ENCODE data around the gene LGALS7B.
"Not testable (repeated sequence)": the region's sequence is repeated elsewhere in the genome, so short reads cannot be mapped to it uniquely, and the experiment has no call there.

LGALS7B gene

DNA sequence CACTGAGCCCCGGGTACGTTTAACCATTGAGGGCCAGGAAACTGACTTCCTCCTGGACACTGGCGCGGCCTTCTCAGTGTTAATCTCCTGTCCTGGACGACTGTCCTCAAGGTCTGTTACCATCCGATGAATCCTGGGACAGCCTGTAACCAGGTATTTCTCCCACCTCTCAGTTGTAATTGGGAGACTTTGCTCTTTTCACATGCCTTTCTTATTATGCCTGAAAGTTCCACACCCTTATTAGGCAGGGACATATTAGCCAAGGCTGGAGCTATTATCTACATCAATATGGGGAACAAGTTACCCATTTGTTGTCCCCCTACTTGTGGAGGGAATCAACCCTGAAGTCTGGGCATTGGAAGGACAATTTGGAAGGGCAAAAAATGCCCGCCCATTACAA, 36.9 kb downstream of the LGALS7B start:
- DNase-seq (ENCODE audit: low spot score) = not testable (repeated sequence)

DNA sequence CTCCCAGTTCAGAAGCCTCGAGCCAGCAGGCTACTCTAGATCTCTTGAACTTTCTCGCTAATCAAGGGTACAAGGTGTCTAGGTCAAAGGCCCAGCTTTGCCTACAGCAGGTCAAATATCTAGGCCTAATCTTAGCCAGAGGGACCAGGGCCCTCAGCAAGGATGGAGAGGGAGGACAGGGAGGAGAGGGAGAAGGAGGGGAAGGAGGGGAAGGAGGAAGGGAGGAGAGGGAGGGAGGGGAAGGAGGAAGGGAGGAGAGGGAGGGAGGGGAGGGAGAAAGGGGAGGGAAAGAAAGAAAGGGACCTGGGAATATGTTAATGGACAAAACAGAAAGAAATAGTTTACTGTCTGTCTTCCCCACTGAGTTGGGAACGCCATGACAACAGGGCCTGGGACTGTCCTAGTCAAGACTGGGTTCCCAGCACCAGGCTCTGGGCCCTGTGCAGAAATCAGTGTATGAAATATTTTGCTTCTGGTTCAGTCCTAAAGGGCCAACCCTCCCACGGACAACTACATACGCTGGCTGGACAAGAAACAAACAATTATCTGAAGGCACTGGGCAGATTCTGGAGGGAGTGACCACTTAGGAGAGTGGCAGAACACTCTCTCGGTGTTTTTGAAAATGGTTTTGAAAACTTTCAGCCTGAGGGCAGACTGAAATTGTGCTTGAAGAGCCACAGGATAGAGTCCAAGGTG, 38.0 kb downstream of the LGALS7B start:
- no peak for DNase-seq (ENCODE audit: low spot score)

DNA sequence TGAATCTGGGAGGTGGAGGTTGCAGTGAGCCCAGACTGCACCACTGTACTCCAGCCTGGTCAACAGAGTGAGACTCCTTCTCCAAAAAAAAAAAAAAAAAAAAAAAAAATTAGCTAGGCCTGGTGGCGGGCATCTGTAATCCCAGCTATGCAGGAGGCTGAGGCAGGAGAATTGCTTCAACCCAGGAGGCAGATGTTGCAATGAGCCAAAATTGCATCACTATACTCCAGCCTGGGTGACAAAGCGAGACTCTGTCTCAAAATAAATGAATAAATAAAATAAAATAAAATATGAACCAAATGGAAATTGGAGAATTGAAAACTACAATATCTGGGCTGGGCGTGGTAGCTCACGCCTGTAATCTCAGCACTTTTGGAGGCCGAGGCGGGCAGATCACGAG, 40.2 kb downstream of the LGALS7B start:
- not testable (repeated sequence) for DNase-seq (ENCODE audit: low spot score)

DNA sequence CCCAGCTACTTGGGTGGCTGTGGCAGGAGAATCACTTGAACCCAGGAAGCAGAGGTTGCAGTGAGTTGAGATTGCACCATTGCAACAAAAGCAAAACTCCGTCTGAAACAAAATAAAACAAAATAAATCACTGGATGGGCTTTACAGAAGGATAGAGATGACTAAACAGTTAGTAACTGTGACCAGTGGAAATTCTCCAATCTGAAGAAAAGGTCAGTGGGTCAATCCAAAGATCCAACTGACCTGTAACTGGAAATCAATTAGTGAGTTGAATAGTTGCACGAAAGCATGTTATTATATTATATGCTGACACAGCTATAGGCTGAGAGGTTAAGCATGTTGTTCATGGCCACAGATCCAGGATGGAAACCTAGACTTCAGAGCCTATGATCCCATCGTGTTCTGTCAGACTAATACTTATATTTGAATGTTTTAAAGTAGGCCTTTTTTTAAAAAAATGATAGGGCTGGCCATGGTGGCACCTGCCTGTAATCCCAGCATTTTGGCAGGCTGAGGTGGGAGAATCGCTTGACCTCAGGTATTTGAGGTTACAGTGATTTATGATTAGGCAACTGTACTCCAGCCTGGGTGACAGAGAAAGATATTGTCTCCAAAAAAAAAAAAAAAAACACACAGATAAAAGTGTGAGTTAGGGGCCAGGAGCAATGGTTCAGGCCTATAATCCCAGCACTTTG, 41.2 kb downstream of the LGALS7B start:
- DNase-seq (ENCODE audit: low spot score) = no peak

DNA sequence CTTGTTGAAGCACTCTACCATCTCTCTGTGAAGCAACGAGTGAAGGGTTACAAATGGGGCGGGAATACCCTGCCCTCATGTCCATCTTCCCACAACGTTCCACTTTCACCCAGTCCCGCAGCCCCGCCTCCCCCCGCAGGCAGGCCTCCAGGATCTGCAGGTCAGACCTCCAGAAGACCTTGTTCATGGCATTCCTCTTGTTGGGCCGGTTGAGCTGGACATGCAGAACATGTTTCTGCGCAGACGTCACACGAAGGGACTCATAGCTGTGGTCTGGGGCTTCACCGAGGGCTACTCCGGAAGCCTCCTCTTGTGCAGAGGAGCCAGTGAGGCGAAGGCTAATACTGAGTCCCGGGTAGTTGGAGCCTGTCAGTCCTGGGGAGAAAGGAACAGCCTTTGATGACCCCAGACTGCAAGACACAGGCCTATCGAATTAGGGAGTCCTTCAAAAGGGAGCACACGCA, 42.2 kb downstream of the LGALS7B start:
- peak; percentile 46 for DNase-seq (ENCODE audit: low spot score)

DNA sequence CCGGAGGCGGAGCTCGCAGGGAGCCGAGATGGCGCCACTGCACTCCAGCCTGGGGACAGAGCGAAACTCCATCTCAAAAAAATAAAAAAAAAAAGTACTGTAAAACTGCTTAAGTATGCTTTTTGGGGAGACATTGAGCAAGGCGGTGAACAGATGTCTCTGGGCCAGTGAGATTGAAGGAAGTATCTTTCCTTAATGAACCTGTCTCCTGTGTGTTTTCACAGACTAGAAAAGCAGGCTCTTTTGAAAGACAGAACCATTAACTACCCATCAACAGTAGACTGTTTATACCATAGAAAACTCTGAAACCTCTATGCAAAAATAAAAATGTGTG, 44.1 kb downstream of the LGALS7B start:
- no peak for DNase-seq (ENCODE audit: low spot score)

DNA sequence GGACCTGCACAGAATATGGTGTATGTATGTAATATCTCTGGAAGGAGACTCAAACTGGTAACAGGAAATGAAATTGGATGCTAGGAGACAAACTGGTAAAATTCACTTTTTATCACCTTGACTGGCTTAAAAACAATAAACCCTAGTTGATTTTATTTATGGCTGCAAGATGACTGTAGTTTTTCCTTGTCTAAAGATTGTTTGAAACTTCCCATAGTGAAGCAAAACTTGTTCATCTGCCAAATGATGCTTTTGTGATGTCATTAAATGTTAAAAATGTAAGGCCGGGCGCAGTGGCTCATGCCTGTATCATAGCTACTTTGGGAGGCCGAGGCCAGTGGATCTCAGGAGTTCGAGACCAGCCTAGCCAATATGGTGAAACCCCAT, 45.1 kb downstream of the LGALS7B start:
- no peak for DNase-seq (ENCODE audit: low spot score)

DNA sequence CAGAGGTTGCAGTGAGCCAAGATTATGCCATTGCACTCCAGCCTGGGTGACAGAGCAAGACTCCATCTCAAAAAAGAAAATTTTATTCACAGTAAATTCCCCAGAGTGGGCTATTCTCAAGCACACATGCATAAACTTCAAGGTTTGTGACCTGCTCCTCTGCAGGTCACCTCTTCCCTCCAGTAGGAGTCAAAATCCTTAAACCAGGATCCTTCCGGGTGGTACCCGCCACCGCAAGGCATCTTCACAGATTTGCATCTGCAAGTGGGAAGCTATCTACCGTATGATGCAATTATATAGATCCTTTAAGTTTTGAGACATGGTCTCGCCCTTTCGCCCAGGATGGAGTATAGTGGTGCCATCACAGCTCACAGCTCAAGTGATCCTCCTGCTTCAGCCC, 45.6 kb downstream of the LGALS7B start:
- no peak for DNase-seq (ENCODE audit: low spot score)

DNA sequence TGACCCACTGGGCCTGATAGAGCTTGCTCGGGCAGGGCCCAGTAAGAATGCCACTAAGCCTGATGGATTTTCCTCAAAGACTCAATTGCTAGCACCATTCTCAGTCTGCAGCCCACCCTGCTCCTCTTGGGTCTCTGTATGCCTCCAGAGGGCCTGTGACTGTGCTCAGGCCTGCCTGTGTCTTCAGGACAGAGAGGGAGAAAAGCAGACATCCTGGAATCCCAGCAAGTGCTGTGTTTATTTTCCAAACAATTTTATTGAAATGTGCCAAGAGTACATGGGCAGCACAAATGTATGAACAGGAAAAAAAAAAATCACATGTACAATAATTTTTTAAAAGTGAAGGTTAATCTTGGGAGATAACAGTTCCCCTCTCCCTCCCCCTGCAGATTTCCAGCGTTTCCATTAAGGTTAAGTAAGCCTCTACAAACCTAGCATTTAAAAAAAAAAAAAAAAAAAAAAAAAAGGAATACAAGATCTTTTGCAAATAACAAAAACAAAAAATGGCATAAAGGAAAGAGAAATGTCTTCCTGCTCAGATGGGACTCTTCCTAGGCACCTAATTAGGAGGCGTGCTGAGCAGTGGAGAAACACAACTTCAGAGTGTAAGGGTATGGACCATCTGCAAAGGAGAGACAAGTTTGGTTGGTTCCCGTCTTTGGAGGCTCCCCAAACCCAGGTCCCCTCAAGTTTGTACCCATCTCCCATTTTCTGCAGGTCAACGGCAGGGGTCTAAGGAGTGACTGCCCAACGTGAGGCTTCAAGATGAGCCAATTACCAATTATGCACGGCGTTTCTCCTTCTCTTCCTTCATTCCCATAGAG, 47.4 kb downstream of the LGALS7B start:
- DNase-seq (ENCODE audit: low spot score) = no peak

DNA sequence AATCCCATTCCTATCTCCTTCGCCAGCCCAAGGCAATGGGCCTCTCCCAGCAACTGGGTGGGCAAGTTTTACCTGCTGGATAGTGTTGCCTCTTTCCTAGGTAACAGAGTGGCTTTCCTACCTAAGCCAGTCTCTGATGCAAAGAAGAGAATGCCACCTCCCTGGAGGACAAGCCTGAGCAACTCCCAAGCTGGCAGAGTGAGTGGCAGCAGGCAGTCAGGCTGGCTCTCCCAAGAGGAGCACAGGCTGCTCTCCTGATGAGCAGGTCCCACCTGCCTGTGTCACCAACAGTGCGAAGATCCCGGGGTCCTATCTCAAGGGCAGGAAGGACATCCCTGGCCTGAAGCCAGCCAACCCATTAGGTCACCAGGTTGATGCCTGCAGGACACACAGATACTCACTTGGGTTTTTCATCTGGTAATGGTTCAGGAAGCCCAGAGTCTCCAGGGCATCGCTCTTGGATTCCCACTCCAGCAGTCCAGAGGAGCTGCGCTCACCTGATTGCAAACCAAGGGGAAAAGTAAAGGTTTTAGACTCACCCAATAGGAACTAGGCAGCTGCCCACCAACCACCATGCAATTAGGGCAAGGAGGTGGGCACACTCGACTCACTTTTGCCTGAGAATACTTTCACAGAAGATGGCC, 48.1 kb downstream of the LGALS7B start:
- DNase-seq (ENCODE audit: low spot score) = no peak

DNA sequence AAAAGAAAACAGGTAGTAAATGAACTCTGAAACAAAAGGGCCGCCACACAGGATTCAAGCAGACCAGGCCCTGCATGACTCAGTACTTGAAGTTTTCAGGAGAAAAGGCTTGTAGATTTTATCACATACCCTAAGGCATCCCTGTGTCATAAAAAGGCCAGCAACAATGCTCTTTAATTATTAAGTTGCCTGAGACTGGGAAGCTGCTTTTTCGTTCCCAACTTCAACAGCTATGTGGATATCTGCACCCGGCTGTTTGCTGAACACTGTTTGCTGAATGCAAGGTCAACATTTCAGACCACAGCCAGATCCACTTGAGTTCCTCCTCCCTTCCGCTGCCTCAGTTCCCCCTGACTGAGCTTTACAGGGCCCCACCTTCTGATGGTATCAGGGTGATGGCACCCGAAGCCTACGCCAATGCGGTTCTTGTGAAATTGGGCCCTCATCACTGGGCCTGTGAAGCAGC, 48.7 kb downstream of the LGALS7B start:
- DNase-seq (ENCODE audit: low spot score) = no peak

DNA sequence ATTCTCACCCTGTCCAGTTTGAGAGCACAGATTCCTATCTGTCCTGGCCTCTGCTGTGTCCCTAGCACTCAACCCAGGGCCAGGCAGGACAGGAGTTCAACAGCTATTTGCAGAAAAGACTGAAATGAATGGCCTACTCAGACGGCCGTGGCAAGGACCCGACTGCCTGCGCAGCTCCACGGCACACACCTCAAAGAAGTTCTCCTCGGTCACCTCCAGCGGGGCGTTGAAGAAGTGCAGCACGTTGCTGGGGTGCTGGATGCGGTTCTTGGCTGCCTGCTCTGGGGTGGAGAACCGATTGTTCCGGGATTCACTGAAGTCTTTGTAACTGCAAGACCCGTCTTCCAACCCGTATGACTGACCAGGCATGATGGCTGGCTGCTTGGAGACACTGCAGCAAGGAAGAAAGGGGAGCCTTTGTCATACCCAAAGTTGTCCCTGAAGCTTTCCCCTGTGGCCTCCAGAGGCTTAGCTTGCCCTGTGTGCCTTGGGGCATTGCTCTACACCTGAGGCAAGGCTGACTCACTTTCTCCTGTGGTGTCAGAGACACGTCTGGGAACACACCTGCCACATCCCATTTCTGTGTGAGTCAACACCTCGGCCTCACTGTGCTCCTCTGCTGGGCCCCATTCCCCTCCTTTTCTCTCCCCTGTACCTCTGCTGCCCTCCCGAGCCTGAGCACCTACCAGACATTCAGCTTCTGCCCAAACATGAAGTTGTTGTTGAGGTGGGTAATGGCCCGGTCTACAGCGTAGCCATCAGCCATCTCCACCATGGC, 49.4 kb downstream of the LGALS7B start:
- DNase-seq (ENCODE audit: low spot score) = no peak

DNA sequence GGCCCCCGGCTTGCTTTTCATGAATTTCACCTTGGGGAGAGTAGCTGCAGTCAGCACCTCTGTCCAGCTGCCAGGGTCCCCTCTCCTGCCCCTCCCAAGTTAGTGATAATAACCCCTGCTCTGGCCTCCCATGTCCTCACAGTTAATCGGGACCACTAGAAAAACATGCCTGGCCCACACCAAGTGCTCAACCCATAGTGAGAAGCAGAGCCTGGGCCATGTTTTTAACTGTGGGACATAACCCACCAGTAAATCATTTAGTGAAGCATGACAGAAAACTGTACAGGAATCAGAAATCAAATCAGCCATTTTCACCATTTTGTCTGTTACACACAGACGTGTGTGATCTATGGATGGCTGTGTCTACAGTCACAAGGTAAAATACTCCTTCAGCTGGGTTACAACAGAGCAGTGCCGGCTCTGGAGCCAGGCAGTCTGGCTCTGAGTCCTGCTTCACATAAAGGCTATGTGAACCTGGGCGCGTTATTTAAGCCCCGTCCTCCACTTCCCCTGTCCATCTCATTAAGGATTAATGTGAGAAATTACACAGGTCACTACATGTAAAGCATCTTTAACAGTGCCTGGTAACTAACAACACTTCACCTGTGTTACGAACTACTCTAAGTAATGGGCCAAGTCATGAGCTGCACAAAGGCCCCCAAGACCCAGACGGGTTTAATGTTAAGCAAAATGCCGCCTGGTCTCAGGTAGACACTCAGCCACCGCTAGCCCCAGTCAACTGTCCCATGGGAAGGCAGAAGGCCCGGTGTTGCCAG, 50.2 kb downstream of the LGALS7B start:
- no peak for DNase-seq (ENCODE audit: low spot score)

DNA sequence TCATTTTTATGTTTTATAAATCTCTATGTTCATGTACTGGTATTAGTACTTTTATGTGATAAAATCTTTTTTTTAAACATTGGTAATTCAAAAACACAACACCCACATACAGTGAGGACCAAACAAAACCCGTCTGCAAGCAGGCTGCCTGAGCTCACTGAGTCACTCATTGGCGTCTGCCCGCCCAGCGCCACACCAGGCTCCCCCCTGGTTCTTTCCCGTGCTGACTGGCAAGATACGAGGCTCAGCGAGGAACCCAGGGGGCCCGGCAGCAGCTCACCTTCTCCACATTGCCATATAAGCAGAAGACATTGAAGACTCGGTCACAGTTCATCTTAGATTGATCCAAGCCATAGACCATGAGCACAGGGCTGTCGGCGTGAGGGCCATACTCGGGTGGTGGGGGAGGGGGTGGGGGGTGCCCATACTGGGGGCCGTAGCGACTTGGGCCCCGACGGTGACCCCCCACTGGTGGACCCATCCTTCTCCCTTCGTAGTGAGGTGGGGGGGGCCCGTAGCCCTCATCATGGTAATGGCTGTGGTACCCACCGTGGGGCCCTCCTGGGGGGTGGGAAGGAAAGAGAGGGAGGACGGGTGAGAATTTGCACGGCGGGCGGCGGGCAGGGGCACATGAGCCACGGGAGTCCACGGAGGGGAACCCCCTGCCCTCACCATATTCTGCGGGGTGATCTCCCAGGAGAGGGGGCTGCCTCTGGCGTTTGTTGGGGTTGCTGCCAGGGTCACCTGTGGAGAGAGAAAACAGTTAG, 51.0 kb downstream of the LGALS7B start:
- peak; percentile 57 for DNase-seq (ENCODE audit: low spot score)

DNA sequence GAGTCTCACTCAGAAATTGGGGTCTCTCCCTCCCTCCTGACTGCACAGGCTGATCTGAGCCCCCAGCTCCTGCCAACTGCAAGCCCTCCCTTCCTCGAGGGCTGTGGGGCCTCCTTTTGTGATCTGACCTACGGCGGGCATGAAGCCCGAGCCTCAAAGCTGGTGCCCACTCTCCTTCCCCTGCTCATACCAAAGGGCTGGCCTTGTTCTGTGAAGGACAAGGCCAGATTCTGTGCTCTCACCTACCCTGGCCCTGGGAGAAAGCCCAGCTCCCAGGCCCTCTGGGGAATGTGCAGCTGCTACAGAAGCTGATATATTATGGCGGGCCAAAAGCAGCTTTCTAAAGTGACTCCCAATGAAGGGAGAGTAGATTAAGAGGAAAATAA, 51.6 kb downstream of the LGALS7B start:
- DNase-seq (ENCODE audit: low spot score) = no peak

All from Ammon's horn (tissue), 1 donor.